IPS DF 6.9 (cell line): ENCODE results near the gene BBOX1.

ENCODE experiments used
- DNase-seq: peaks from one replicate; pipeline ENCODE4 v3.0.0-alpha.2; 2013; ENCODE audit warnings: low read depth, low spot score
- H3K27ac ChIP-seq: one replicate; pipeline ENCODE4 v1.5.1; 2013; ENCODE audit warnings: low read length, control low read depth
- H3K27me3 ChIP-seq: 2 replicates; pipeline ENCODE4 v1.6.1; 2013; ENCODE audit warnings: mild to moderate bottlenecking, low read length; ENCODE audit not compliant: control insufficient read depth, insufficient read depth
- H3K36me3 ChIP-seq: 2 replicates; pipeline ENCODE4 v1.6.1; 2013; ENCODE audit warnings: low read length; ENCODE audit not compliant: control insufficient read depth, insufficient read depth
- H3K4me1 ChIP-seq: 2 replicates; pipeline ENCODE4 v1.6.1; 2013; ENCODE audit warnings: low read length; ENCODE audit not compliant: control insufficient read depth, insufficient read depth
- H3K4me3 ChIP-seq: 2 replicates; pipeline ENCODE4 v1.5.1; 2013; ENCODE audit warnings: mild to moderate bottlenecking, low read length
- H3K9me3 ChIP-seq: 2 replicates; pipeline ENCODE4 v1.6.1; 2013; ENCODE audit warnings: low read length, inconsistent platforms; ENCODE audit not compliant: control insufficient read depth, insufficient read depth
- WGBS: extraction: QIAGEN DNeasy Blood & Tissue Kit; methylation state at CpG from one replicate; pipeline ENCODE4 v1.1.7; 2013; ENCODE audit warnings: mixed read lengths, missing lambda C conversion rate; ENCODE audit not compliant: insufficient read length, insufficient coverage; 5-methylcytosine and 5-hydroxymethylcytosine counted together

The BBOX1 gene

DNA sequence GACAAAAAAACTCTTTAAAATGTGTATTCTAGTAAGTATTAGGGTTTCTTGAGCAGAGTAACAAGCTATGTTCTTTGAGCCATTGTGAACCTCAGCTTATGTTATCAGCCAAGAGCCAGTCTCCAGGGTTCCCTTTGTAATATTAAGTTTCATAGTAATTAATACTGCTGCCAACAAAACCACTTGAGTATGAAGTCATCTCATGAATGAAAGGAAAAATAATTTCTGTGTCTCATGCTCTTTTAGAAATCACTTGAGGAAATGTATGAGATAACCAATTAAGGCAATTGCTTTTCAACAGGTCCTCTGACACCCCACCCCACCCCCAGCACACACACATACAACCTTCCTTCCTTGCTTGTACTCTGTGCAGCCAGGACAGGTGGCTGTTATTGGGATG lies 59.9 kb downstream of the BBOX1 start:
- Histone ChIP-seq H3K4me1 (no peaks in the 10 kb centered on the region), H3K27ac (no peak overlapping the region), H3K9me3 (no peaks in the 10 kb centered on the region), H3K4me3 (no peak overlapping the region), H3K36me3 (no peaks in the 10 kb centered on the region), H3K27me3 (no peaks in the 10 kb centered on the region)
- no peak for DNase-seq

DNA sequence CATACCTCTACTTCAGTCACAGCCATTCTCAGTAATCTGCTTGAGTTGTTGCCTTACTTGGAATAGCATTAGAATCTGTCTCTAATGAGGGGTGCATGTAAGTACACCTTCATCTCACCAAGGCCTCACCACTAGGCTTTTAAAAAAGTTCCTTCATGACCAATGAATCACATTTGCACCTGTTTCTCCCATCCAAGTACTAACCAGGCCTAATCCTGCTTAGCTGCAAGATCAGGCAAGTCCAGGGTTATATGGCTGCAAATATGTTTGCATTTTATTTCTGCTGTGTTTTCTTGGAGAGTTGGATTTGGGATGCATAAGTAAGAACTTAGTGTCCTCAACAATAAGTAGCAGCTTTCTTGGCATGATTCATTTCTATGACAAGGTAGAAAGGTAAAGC lies 66.9 kb downstream of the BBOX1 start:
- no peaks in the 10 kb centered on the region for H3K4me1 ChIP-seq
- no peak overlapping the region for H3K27ac ChIP-seq
- no peaks in the 10 kb centered on the region for H3K9me3 ChIP-seq
- no peaks in the 10 kb centered on the region for H3K27me3 ChIP-seq
- no peak overlapping the region for H3K4me3 ChIP-seq
- no peak for DNase-seq
- no peaks in the 10 kb centered on the region for H3K36me3 ChIP-seq

DNA sequence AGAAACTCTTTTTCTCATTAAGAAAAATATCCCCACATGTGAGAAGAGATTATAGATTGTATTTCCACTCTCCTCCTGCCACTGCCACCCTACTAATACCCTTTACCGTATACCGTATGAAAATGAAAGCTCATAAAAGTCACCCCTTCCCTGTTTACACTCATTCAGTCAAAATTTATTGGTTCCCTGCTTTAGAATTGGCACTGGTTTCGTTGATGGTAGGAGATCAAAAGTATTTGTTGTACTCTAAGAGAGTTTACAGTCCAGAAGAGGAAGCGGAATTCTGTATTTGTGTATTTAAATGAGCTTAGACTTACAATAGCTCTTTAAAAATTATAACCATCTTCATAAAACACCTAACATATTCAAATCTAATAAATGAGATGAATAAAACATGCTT lies 68.2 kb downstream of the BBOX1 start:
- no peaks in the 10 kb centered on the region for H3K9me3 ChIP-seq
- H3K36me3 ChIP-seq, result no peaks in the 10 kb centered on the region
- no peaks in the 10 kb centered on the region for H3K4me1 ChIP-seq
- no CpG with 5 or more reads among the region's 4 CpGs for WGBS
- no peaks in the 10 kb centered on the region for H3K27me3 ChIP-seq
- H3K4me3 ChIP-seq, result no peak overlapping the region
- no peak for DNase-seq
- H3K27ac ChIP-seq, result no peak overlapping the region

DNA sequence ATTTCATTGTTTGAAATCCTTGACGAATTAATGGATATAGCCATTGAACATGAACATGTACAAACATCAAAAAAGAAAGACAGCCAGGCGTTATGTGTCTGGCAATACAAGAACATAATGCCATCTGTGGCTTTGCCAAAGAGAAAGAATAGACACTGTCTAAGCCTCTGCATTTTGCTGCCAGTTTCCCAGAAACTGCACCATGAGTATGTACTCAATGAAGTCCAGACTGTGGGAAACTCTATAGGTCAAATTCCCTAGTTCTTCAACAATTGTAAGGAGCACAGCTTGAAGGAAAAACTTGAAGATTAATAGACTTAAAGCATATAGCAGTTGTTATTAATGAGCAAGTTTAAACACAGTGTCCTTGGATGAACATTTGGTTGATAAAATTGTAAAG lies 71.3 kb downstream of the BBOX1 start:
- H3K27me3 ChIP-seq, result no peaks in the 10 kb centered on the region
- no peaks in the 10 kb centered on the region for H3K36me3 ChIP-seq
- no peaks in the 10 kb centered on the region for H3K4me1 ChIP-seq
- DNase-seq, result no peak
- no peak overlapping the region for H3K27ac ChIP-seq
- H3K9me3 ChIP-seq, result no peaks in the 10 kb centered on the region
- H3K4me3 ChIP-seq, result no peak overlapping the region
- no CpG with 5 or more reads among the region's 2 CpGs for WGBS

DNA sequence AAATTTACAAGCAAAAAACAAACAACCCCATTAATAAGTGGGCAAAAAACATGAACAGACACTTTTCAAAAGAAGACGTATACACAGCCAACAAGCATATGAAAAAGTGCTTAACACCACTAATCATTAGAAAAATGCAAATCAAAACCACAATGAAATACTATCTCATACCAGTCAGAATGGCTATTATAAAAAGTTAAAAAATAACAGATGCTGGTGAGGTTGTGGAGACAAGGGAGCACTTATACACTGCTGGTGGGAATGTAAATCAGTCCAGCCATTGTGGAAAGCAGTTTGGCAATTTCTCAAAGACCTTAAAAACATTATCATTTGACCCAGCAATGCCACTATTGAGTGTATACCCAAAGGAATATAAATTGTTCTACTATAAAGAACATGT lies 72.3 kb downstream of the BBOX1 start:
- H3K9me3 ChIP-seq, result no peaks in the 10 kb centered on the region
- WGBS, result no CpG with 5 or more reads among the region's 1 CpG
- H3K27ac ChIP-seq, result no peak overlapping the region

DNA sequence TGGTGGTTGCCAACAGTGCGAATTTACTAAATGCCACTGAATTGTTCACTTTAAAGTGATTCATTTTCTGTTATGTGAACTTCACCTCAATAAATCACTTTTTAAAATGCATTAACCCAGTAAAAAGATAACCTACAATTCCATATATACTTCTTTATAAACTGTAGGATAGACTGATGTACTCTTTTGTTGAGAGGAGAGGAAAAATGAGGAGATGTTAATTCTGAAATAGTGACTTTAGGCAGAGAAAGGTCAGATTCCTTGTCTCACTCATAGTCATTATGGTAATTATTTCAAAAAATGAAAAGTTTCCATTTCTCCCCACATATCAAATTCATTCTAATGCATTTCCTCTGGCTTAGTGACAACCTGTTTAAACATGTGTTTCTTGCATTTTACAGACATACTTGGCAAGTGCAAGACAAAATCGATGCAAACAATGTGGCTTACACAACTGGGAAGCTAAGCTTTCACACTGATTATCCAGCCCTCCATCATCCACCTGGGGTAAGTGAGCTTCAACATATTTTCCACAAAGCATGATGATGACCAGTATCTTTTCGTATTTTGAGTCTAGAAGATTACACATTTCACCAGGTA lies 74.5 kb downstream of the BBOX1 start:
- WGBS, result no CpG with 5 or more reads among the region's 3 CpGs
- Histone ChIP-seq H3K27ac (no peak overlapping the region), H3K36me3 (no peaks in the 10 kb centered on the region), H3K27me3 (no peaks in the 10 kb centered on the region), H3K4me3 (no peak overlapping the region), H3K4me1 (no peaks in the 10 kb centered on the region), H3K9me3 (no peaks in the 10 kb centered on the region)
- no peak for DNase-seq

More for the DNA sequence above, 72.3 kb downstream of the BBOX1 start:
- Histone ChIP-seq H3K27me3 (no peaks in the 10 kb centered on the region), H3K4me3 (no peak overlapping the region), H3K4me1 (no peaks in the 10 kb centered on the region), H3K36me3 (no peaks in the 10 kb centered on the region)
- no peak for DNase-seq

DNA sequence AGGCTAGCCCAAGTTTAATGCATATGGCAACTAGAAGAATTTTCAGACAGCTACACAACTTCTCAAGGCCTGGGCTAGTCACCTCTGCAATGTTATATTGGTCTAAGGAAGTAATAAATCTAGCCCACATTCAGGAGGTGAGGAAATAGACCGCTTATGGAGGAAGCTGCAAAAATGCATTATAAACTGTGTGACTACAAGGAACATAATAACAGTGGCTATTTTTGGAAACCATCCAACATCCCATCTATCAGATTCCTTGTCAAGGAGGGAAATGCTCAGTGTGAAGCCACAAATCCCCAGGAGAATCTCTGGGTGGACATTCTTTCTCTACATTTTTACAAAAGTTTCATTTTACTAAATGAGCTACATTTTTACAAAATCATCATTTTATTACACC lies 76.1 kb downstream of the BBOX1 start:
- Histone ChIP-seq H3K4me3 (no peak overlapping the region), H3K27me3 (no peaks in the 10 kb centered on the region), H3K4me1 (no peaks in the 10 kb centered on the region), H3K27ac (no peak overlapping the region), H3K9me3 (no peaks in the 10 kb centered on the region), H3K36me3 (no peaks in the 10 kb centered on the region)
- DNase-seq, result no peak
- no CpG with 5 or more reads among the region's 1 CpG for WGBS

DNA sequence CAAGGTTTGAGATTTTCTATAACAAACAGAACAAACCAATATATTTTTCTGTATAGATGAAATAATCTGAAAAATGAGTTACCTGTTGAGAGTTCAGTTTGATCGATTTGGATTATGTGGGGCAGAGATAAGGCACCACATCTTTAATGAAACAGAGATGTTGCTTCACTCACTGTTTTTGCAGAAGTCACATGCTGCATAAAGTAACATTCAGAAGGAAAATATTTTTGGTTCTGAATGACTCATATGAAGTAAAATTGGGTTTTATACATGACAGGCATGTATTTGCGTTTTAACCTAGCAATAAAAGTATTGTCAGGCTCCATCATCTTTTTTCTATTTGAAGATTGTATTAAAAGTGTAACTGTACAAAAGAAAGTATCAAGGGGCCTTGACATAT lies 77.8 kb downstream of the BBOX1 start:
- Histone ChIP-seq H3K9me3 (no peaks in the 10 kb centered on the region), H3K4me3 (no peak overlapping the region), H3K27ac (no peak overlapping the region), H3K27me3 (no peaks in the 10 kb centered on the region), H3K4me1 (no peaks in the 10 kb centered on the region), H3K36me3 (no peaks in the 10 kb centered on the region)
- no CpG with 5 or more reads among the region's 2 CpGs for WGBS
- no peak for DNase-seq

DNA sequence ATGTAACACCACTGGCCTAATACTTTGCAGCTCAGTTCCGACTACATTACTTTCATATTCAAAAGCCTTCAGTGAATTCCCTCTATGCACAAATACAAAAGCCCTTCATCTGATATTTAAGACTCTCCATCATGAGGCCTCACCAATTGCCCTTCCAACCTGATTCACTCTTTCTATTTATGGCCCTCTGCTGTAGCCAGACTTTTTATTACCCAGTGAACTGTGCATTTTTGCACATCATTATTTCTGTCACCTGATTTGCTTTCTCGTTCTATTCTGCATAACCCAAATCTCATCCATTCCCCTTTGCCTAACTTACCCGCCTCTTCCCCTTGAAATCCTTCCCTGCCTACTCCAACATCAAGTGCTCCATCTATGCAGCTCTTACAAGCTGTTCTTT lies 78.3 kb downstream of the BBOX1 start:
- Histone ChIP-seq H3K27me3 (no peaks in the 10 kb centered on the region), H3K4me3 (no peak overlapping the region), H3K36me3 (no peaks in the 10 kb centered on the region), H3K9me3 (no peaks in the 10 kb centered on the region), H3K27ac (no peak overlapping the region), H3K4me1 (no peaks in the 10 kb centered on the region; the same call in 1 of the 2 replicates)
- DNase-seq, result no peak
- WGBS, result no CpG with 5 or more reads among the region's 3 CpGs

DNA sequence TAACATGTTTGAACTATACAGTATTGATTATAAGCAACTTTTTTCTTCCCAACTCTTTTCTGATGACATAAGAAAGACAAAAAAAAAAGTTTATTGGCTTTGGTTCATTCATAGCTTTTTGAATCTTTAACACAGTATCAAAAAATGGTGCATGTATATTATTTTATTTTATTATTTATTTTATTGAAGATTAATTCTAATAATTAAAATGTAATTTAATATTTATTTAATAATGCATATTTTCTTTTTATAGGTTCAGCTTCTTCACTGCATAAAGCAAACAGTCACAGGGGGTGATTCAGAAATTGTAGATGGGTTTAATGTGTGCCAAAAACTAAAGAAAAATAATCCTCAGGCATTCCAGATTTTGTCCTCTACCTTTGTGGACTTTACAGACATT lies 78.8 kb downstream of the BBOX1 start:
- H3K9me3 ChIP-seq, result no peaks in the 10 kb centered on the region
- H3K4me1 ChIP-seq, result peaks cover 2% of the 10 kb centered on the region; the same call in 1 of the 2 replicates
- H3K27ac ChIP-seq, result no peak overlapping the region
- no peaks in the 10 kb centered on the region for H3K36me3 ChIP-seq
- H3K27me3 ChIP-seq, result no peaks in the 10 kb centered on the region
- DNase-seq, result no peak
- no peak overlapping the region for H3K4me3 ChIP-seq

DNA sequence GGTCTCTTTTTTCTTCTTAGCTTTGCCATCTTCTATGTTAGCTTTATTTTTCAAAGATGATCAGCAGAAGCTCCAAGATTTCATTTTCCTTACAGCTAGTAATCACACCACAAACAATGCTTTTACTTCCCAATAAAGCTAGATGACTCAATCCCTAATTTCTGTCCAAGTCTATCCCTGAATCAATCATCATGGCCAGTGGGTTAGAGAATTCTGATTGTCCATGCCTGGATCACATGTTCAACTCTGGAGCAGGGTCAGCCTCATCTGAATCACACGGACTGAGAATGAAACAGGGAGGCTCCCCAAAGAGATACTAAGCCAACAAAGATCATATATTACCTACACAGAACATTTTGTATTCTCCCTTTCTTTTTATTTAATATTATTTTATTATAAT lies 79.6 kb downstream of the BBOX1 start:
- H3K27me3 ChIP-seq, result no peaks in the 10 kb centered on the region
- H3K36me3 ChIP-seq, result no peaks in the 10 kb centered on the region
- no peak for DNase-seq
- no peak overlapping the region for H3K27ac ChIP-seq
- no peaks in the 10 kb centered on the region for H3K9me3 ChIP-seq
- WGBS, result no CpG with 5 or more reads among the region's 1 CpG
- no peak overlapping the region for H3K4me3 ChIP-seq
- H3K4me1 ChIP-seq, result peaks cover 2% of the 10 kb centered on the region; the same call in 1 of the 2 replicates
